GM12878 (cell line): Measurements from ENCODE around the gene CYP24A1. TPM values are rescaled to one million over a fixed set of nuclear protein-coding genes. Genes with fewer than 3 reads are reported as not detected.

ENCODE experiments used
- ATAC-seq: fragments of 200-7000 bp; cut with Tn5 transposase; 3 replicates; pipeline ENCODE4 v1.9.1; 2020; ENCODE audit warnings: mild to moderate bottlenecking, moderate library complexity
- BruUV-seq: library from RNA; stranded (reverse); fragments of 400-500 nt; replicated peaks from 2 replicates; lab custom pipeline; 2021; lab: Mats Ljungman, UMichigan
- CTCF ChIA-PET: fragments of 300-600 bp; sonication (Branson Sonifier 250); formaldehyde crosslinking; extraction: SDS; loops from one replicate; lab custom pipeline; 2021; ENCODE audit warnings: inconsistent platforms; lab: Yijun Ruan, JAX
- POLR2A ChIA-PET: fragments of 350-600 bp; formaldehyde crosslinking; extraction: SDS; loops from one replicate; lab custom pipeline; 2021; ENCODE audit warnings: inconsistent platforms; lab: Charles Lee
- RAD21 ChIA-PET: fragments of 300-600 bp; sonication (Branson Sonifier 250); formaldehyde crosslinking; loops from one replicate; lab custom pipeline; 2023; ENCODE audit warnings: antibody characterized with exemption; ENCODE audit not compliant: unreplicated experiment; lab: Charles Lee
- SMC1A ChIA-PET: fragments of 300-600 bp; sonication (Branson Sonifier 250); formaldehyde crosslinking; loops from one replicate; lab custom pipeline; 2023; ENCODE audit not compliant: unreplicated experiment, uncharacterized antibody; lab: Charles Lee
- DNase-seq: peaks from one replicate; pipeline ENCODE4 v3.0.0-alpha.2; 2011; ENCODE audit warnings: low read depth, low spot score
- FAIRE-seq: peaks from 3 replicates; lab custom pipeline; 2011; peaks lifted over from hg19 to GRCh38; lab: Jason Lieb, UNC
- H2AFZ ChIP-seq: 2 replicates; pipeline ENCODE4 v1.6.0; 2011; ENCODE audit warnings: low read depth, low read length, control low read depth; ENCODE audit not compliant: control insufficient read depth
- H3K27ac ChIP-seq: 2 replicates; pipeline ENCODE4 v1.5.1; 2011; ENCODE audit warnings: control low read depth; ENCODE audit not compliant: control insufficient read depth, insufficient read depth
- H3K27me3 ChIP-seq, 2 experiments: replicated peaks in 1 of 2; 2 replicates each; pipeline versions ENCODE4 v1.6.0 to v1.6.1; 2011; ENCODE audit warnings: low read length in 1 of 2; ENCODE audit not compliant: control insufficient read depth in 2 of 2, insufficient read depth in 2 of 2
- H3K36me3 ChIP-seq, 2 experiments: 2 replicates each; pipeline ENCODE4 v1.5.1; 2011; ENCODE audit warnings: low read length in 1 of 2; ENCODE audit not compliant: control insufficient read depth in 2 of 2, insufficient read depth in 2 of 2
- H3K4me1 ChIP-seq: 2 replicates; pipeline ENCODE4 v1.6.1; 2011; ENCODE audit warnings: mild to moderate bottlenecking, low read length, moderate library complexity, mixed read lengths; ENCODE audit not compliant: control insufficient read depth, insufficient read depth
- H3K4me2 ChIP-seq: 2 replicates; pipeline ENCODE4 v1.6.0; 2011; ENCODE audit warnings: control low read depth; ENCODE audit not compliant: control insufficient read depth, insufficient read depth
- H3K4me3 ChIP-seq: fragments of 200-600 bp; sonication (generic); 2 replicates; pipeline ENCODE4 v1.5.1; 2016
- H3K79me2 ChIP-seq: 2 replicates; pipeline ENCODE4 v1.6.0; 2011; ENCODE audit warnings: low read length; ENCODE audit not compliant: control insufficient read depth, insufficient read depth
- H3K9ac ChIP-seq: 2 replicates; pipeline ENCODE4 v1.8.0; 2011; ENCODE audit warnings: low read length, control low read depth, mixed read lengths; ENCODE audit not compliant: control insufficient read depth, insufficient read depth
- H3K9me3 ChIP-seq: replicated peaks from 3 replicates; pipeline ENCODE4 v1.5.1; 2011; ENCODE audit warnings: mild to moderate bottlenecking, low read length; ENCODE audit not compliant: control insufficient read depth, insufficient read depth
- H4K20me1 ChIP-seq: 2 replicates; pipeline ENCODE4 v1.6.0; 2011; ENCODE audit not compliant: control insufficient read depth, insufficient read depth
- BRCA1 ChIP-seq: IDR thresholded peaks from 2 replicates; pipeline ENCODE4 v1.6.1; 2011; ENCODE audit warnings: low read depth, low read length, improper control_type of control experiment
- EZH2 ChIP-seq: IDR thresholded peaks from 2 replicates; pipeline ENCODE4 v1.6.1; 2012; ENCODE audit warnings: low read depth, mild to moderate bottlenecking, control low read depth, inconsistent platforms, low read length, borderline replicate concordance; ENCODE audit not compliant: control insufficient read depth
- JUNB ChIP-seq: IDR thresholded peaks from 2 replicates; pipeline ENCODE4 v1.6.1; 2016; ENCODE audit warnings: antibody characterized with exemption, mild to moderate bottlenecking
- MEF2B ChIP-seq: fragments of 450-650 bp; IDR thresholded peaks from 2 replicates; pipeline ENCODE4 v1.6.1; 2018; ENCODE audit warnings: mild to moderate bottlenecking, moderate library complexity; ENCODE audit not compliant: partially characterized antibody, poor library complexity, severe bottlenecking
- MTA2 ChIP-seq: fragments of 450-650 bp; IDR thresholded peaks from 2 replicates; pipeline ENCODE4 v1.6.1; 2016; ENCODE audit warnings: low read depth, mild to moderate bottlenecking, moderate library complexity
- MYB ChIP-seq: fragments of 150-350 bp; IDR thresholded peaks from 2 replicates; pipeline ENCODE4 v1.6.1; 2014; ENCODE audit warnings: mild to moderate bottlenecking, low read depth, low read length, borderline replicate concordance
- NFYB ChIP-seq: IDR thresholded peaks from 2 replicates; pipeline ENCODE4 v1.6.1; 2011; ENCODE audit warnings: low read depth, mild to moderate bottlenecking, low read length, improper control_type of control experiment, moderate library complexity; ENCODE audit not compliant: insufficient read depth
- SREBF2 ChIP-seq: IDR thresholded peaks from 2 replicates; pipeline ENCODE4 v1.6.1; 2012; ENCODE audit warnings: mild to moderate bottlenecking, low read length
- YY1 ChIP-seq: IDR thresholded peaks from 2 replicates; pipeline ENCODE4 v1.6.1; 2011; ENCODE audit warnings: low read depth, mild to moderate bottlenecking, low read length
- ZNF24 ChIP-seq: fragments of 450-650 bp; IDR thresholded peaks from 2 replicates; pipeline ENCODE4 v1.6.1; 2017; ENCODE audit warnings: antibody characterized with exemption, mild to moderate bottlenecking
- WGBS: methylation state at CpG from one replicate; pipeline ENCODE4 v1.1.6; 2016; ENCODE audit warnings: low lambda C conversion rate; ENCODE audit not compliant: insufficient replicate concordance, insufficient coverage; ENCODE audit errors: missing lambda C conversion rate; 5-methylcytosine and 5-hydroxymethylcytosine counted together
- in situ Hi-C: fragments of 300-500 bp; cut with MboI; formaldehyde crosslinking; loops from 9 replicates; pipeline ENCODE4 v1.14.3; 2018; ENCODE audit warnings: mixed read lengths
- intact Hi-C: fragments of 100-400 bp; cut with micrococcal nuclease; formaldehyde crosslinking; loops from one replicate; pipeline ENCODE4 v1.14.2; 2022; ENCODE audit not compliant: unreplicated experiment
- polyA plus RNA-seq, 11 experiments: library from polyadenylated mRNA; depleted of rRNA in 4 of 11; unstranded in 6 of 11; stranded (reverse) in 5 of 11; fragments of >200 nt; fragmentation: Nextera tagmentation in 4 of 11; fragmentation: Illumina TruSeq in 1 of 11; extraction: Ambion mirVana in 4 of 11; extraction: Trizol in 1 of 11; gene quantifications; 1 replicate in 1 of 11; 2 replicates in 10 of 11; pipeline versions ENCODE4 v1.2.1 to v1.2.3, GENCODE V29; 2011 to 2016; ENCODE audit warnings: inconsistent platforms in 2 of 11, missing spikeins in 2 of 11, low read depth in 1 of 11
- total RNA-seq, 4 experiments: library from RNA; depleted of rRNA in 3 of 4; stranded (reverse); fragments of >200 nt in 3 of 4; fragmentation: Illumina TruSeq in 1 of 4; extraction: Trizol in 1 of 4; gene quantifications; 2 replicates each; pipeline versions ENCODE4 v1.2.1 to v1.2.3, GENCODE V29; 2013 to 2021
- TF ChIP-seq, protein P1 (sequence below): IDR thresholded peaks from 2 replicates; pipeline ENCODE4 v1.6.1; 2011; ENCODE audit warnings: mild to moderate bottlenecking, low read depth, low read length, moderate library complexity; ENCODE audit not compliant: insufficient replicate concordance

Gene CYP24A1
- total and polyA plus RNA-seq, 10 of the 15 experiments (the other 5 are each of a cell fraction or from before 2014, with no cell fraction given) = 0.69 TPM; not detected in 9

- 98% methylated on average over 8 of the region's 8 CpGs for WGBS
- TF ChIP-seq MYB = no peak
- no peak for TF ChIP-seq ZNF24
- no peak for TF ChIP-seq YY1
- no peak for TF ChIP-seq BRCA1
- no peak for TF ChIP-seq SREBF2
- TF ChIP-seq MTA2 = no peak
- TF ChIP-seq NFYB = no peak
- TF ChIP-seq, protein P1, sequence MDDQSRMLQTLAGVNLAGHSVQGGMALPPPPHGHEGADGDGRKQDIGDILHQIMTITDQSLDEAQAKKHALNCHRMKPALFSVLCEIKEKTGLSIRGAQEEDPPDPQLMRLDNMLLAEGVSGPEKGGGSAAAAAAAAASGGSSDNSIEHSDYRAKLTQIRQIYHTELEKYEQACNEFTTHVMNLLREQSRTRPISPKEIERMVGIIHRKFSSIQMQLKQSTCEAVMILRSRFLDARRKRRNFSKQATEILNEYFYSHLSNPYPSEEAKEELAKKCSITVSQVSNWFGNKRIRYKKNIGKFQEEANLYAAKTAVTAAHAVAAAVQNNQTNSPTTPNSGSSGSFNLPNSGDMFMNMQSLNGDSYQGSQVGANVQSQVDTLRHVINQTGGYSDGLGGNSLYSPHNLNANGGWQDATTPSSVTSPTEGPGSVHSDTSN = no peak
- no peak for TF ChIP-seq EZH2
- TF ChIP-seq JUNB = no peak
- TF ChIP-seq MEF2B = no peak
- Histone ChIP-seq H2AFZ (no peak overlapping the region), H3K4me2 (no peak overlapping the region), H3K9me3 (no peaks in the 10 kb centered on the region), H3K27me3 (no peaks in the 10 kb centered on the region), H3K4me3 (no peak overlapping the region), H3K27ac (no peak overlapping the region), H3K9ac (no peak overlapping the region), H4K20me1 (no peaks in the 10 kb centered on the region), H3K36me3 (peaks cover 0 to 6% of the 10 kb centered on the region in 2 experiments; a peak in 2 of 4 replicates), H3K4me1 (no peaks in the 10 kb centered on the region), H3K79me2 (peaks cover 3% of the 10 kb centered on the region)
- DNase-seq (no peak), ATAC-seq (no peak), FAIRE-seq (no peak)
- ChIA-PET CTCF (interaction anchor here (0.7 to 4.3 kb wide), 10 partner anchors 10 to 484 kb away, joined by 3 to 30 read pairs (median 7); no protein-coding TSS in a partner anchor), POLR2A (interaction anchor here (0.7 kb wide), 1 partner anchor 340 kb away, joined by 3 read pairs; no protein-coding TSS in a partner anchor), RAD21 (interaction anchor here (1.0 kb wide), 1 partner anchor 433 kb away, joined by 3 read pairs; no protein-coding TSS in a partner anchor), SMC1A (interaction anchor here (1.0 to 2.1 kb wide), 5 partner anchors 9 to 110 kb away, joined by 3 to 7 read pairs (median 5); no protein-coding TSS in a partner anchor)
- intact Hi-C loops (no loop called here), in situ Hi-C loops (no loop called here)
- no TSS peak for BruUV-seq
These were observed 40.8 kb upstream of the CYP24A1 start for GRCh38 chr20:54214566-54214965.
